Colonic mucosa (tissue), 4 donors: ENCODE results near the gene LRRFIP2. TPM values are rescaled to one million over a fixed set of nuclear protein-coding genes. Genes with fewer than 3 reads are reported as not detected.
"Not testable (repeated sequence)": the region's sequence is repeated elsewhere in the genome, so short reads cannot be mapped to it uniquely, and the experiment has no call there.

Experiments used
- DNase-seq: peaks from one replicate; pipeline ENCODE4 v3.0.0-alpha.2; 2020
- H3K27ac ChIP-seq: fragments of 200-600 bp; one replicate; pipeline ENCODE4 v1.8.0; 2021
- H3K27me3 ChIP-seq: fragments of 200-600 bp; one replicate; pipeline ENCODE4 v1.8.0; 2021
- H3K36me3 ChIP-seq: fragments of 200-600 bp; one replicate; pipeline ENCODE4 v1.8.0; 2021
- H3K4me1 ChIP-seq: fragments of 200-600 bp; one replicate; pipeline ENCODE4 v1.8.0; 2021; ENCODE audit warnings: mild to moderate bottlenecking
- H3K4me3 ChIP-seq: fragments of 200-600 bp; one replicate; pipeline ENCODE4 v1.8.0; 2021
- H3K9ac ChIP-seq, 2 donors: one replicate each; pipeline ENCODE4 v1.7.0; 2013; ENCODE audit warnings: control low read depth in 2 of 2, low read depth in 2 of 2, low read length in 2 of 2
- H3K9me3 ChIP-seq: fragments of 200-600 bp; one replicate; pipeline ENCODE4 v1.8.0; 2021
- CTCF ChIP-seq: fragments of 200-600 bp; IDR thresholded peaks from one replicate; pipeline ENCODE4 v1.8.0; 2022; ENCODE audit warnings: antibody characterized with exemption, mild to moderate bottlenecking
- intact Hi-C: fragments of 100-400 bp; cut with DNase I; formaldehyde crosslinking; loops from one replicate; pipeline ENCODE4 v1.14.1; 2022
- total RNA-seq, 2 donors: library from RNA; stranded (reverse); fragmentation: NEBNext Ultra II Directional in 1 of 2; extraction: Animal tissue kit (Norgen Biotek cat#: 25700) in 1 of 2; gene quantifications; one replicate each; pipeline ENCODE4 v1.2.1, GENCODE V29; 2021
- donor health status: healthy.
- donor health status: DM: no; HTN: no; CAD: no.
- donor health status: DM: no; HTN: no; CAD: no.

Gene LRRFIP2
- total RNA-seq, 2 donors from 2014 or later = 87.0 to 120 TPM

- H3K4me1 ChIP-seq = peaks cover 3% of the 10 kb centered on the region
- no peak overlapping the region for H3K27ac ChIP-seq
- no peak overlapping the region for H3K4me3 ChIP-seq
- no peaks in the 10 kb centered on the region for H3K9me3 ChIP-seq
- TF ChIP-seq CTCF = no peak
- no peak for DNase-seq
- H3K27me3 ChIP-seq = no peaks in the 10 kb centered on the region
- no peak overlapping the region for H3K9ac ChIP-seq
- H3K36me3 ChIP-seq = peaks cover 9% of the 10 kb centered on the region
- intact Hi-C loops = no loop called here
Observed at GRCh38 chr3:37053337-37053736, 121.0 kb downstream of the LRRFIP2 start.

GRCh38 chr3:37052860-37053259 is 121.5 kb downstream of the LRRFIP2 start:
- no peak overlapping the region for H3K9ac ChIP-seq
- TF ChIP-seq CTCF = no peak
- no peaks in the 10 kb centered on the region for H3K27me3 ChIP-seq
- H3K4me3 ChIP-seq = no peak overlapping the region
- peaks cover 14% of the 10 kb centered on the region for H3K36me3 ChIP-seq
- H3K9me3 ChIP-seq = no peaks in the 10 kb centered on the region
- H3K27ac ChIP-seq = no peak overlapping the region
- DNase-seq = no peak
- intact Hi-C loops = no loop called here
- H3K4me1 ChIP-seq = peaks cover 3% of the 10 kb centered on the region

GRCh38 chr3:37050282-37050681 is 124.1 kb downstream of the LRRFIP2 start:
- intact Hi-C loops = no loop called here
- no peak for DNase-seq
- TF ChIP-seq CTCF = no peak
- H3K36me3 ChIP-seq = peaks cover 15% of the 10 kb centered on the region
- H3K9ac ChIP-seq = no peak overlapping the region
- no peak overlapping the region for H3K27ac ChIP-seq
- no peaks in the 10 kb centered on the region for H3K9me3 ChIP-seq
- no peaks in the 10 kb centered on the region for H3K27me3 ChIP-seq
- H3K4me3 ChIP-seq = no peak overlapping the region
- H3K4me1 ChIP-seq = peaks cover 3% of the 10 kb centered on the region

GRCh38 chr3:37042712-37043111 is 131.7 kb downstream of the LRRFIP2 start:
- H3K9ac ChIP-seq, H3K4me1 ChIP-seq, intact Hi-C loops, H3K4me3 ChIP-seq, DNase-seq, H3K9me3 ChIP-seq, H3K36me3 ChIP-seq, H3K27ac ChIP-seq, H3K27me3 ChIP-seq: not testable (repeated sequence)

GRCh38 chr3:37041546-37042195 is 132.7 kb downstream of the LRRFIP2 start:
- H3K4me1 ChIP-seq = no peaks in the 10 kb centered on the region
- DNase-seq = no peak
- H3K9ac ChIP-seq = no peak overlapping the region
- H3K36me3 ChIP-seq = peaks cover 4% of the 10 kb centered on the region
- no peak overlapping the region for H3K4me3 ChIP-seq
- TF ChIP-seq CTCF = no peak
- intact Hi-C loops = no loop called here
- no peaks in the 10 kb centered on the region for H3K9me3 ChIP-seq
- H3K27me3 ChIP-seq = no peaks in the 10 kb centered on the region
- no peak overlapping the region for H3K27ac ChIP-seq

GRCh38 chr3:37040231-37040630 is 134.2 kb downstream of the LRRFIP2 start:
- H3K27me3 ChIP-seq = no peaks in the 10 kb centered on the region
- TF ChIP-seq CTCF = no peak
- H3K36me3 ChIP-seq = peaks cover 4% of the 10 kb centered on the region
- no peaks in the 10 kb centered on the region for H3K4me1 ChIP-seq
- H3K4me3 ChIP-seq = no peak overlapping the region
- H3K9ac ChIP-seq = no peak overlapping the region
- intact Hi-C loops = no loop called here
- no peaks in the 10 kb centered on the region for H3K9me3 ChIP-seq
- DNase-seq = no peak
- no peak overlapping the region for H3K27ac ChIP-seq
